Transverse colon (tissue), 4 donors: Measurements from ENCODE around the gene NUP133. TPM values are rescaled to one million over a fixed set of nuclear protein-coding genes. Genes with fewer than 3 reads are reported as not detected.

Experiments used
- DNase-seq: peaks from one replicate; pipeline ENCODE4 v3.0.0-alpha.2; 2019
- H3K27ac ChIP-seq, 4 donors: fragments of 200-600 bp; sonication (generic); 2 replicates each; pipeline ENCODE4 v1.5.1; 2016 to 2018; ENCODE audit warnings: inconsistent platforms in 4 of 4
- H3K27me3 ChIP-seq: fragments of 200-600 bp; sonication (generic); 2 replicates; pipeline ENCODE4 v1.5.1; 2017; ENCODE audit warnings: inconsistent platforms
- H3K36me3 ChIP-seq, 4 donors: fragments of 200-600 bp; sonication (generic); 2 replicates each; pipeline ENCODE4 v1.5.1; 2017 to 2019; ENCODE audit warnings: inconsistent platforms in 4 of 4
- H3K4me1 ChIP-seq, 4 donors: fragments of 200-600 bp; sonication (generic); 2 replicates each; pipeline ENCODE4 v1.5.1; 2017 to 2020; ENCODE audit warnings: inconsistent platforms in 4 of 4
- H3K4me3 ChIP-seq, 4 donors: fragments of 200-600 bp; sonication (generic); 1 replicate in 1 of 4; 2 replicates in 3 of 4; pipeline versions ENCODE4 v1.5.1 to v1.6.1; 2017 to 2019; ENCODE audit warnings: inconsistent platforms in 4 of 4
- H3K9me3 ChIP-seq, 2 donors: fragments of 200-600 bp; sonication (generic); 2 replicates each; pipeline ENCODE4 v1.5.1; 2017 to 2019; ENCODE audit warnings: inconsistent platforms in 2 of 2
- EP300 ChIP-seq: sonication (generic); formaldehyde crosslinking; IDR thresholded peaks from one replicate; pipeline ENCODE4 v1.6.1; 2017; ENCODE audit warnings: antibody characterized with exemption, low read depth
- POLR2A ChIP-seq: fragments of 450-650 bp; IDR thresholded peaks from one replicate; pipeline ENCODE4 v1.6.1; 2016; ENCODE audit warnings: antibody characterized with exemption, mild to moderate bottlenecking, moderate library complexity
- POLR2AphosphoS5 ChIP-seq, 3 donors: sonication (generic); formaldehyde crosslinking; IDR thresholded peaks; one replicate each; pipeline ENCODE4 v1.6.1; 2016; ENCODE audit warnings: antibody characterized with exemption in 3 of 3
- WGBS, 2 donors: methylation state at CpG; one replicate each; pipeline ENCODE4 v1.1.5; 2018; ENCODE audit warnings: low coverage in 1 of 2; 5-methylcytosine and 5-hydroxymethylcytosine counted together
- in situ Hi-C, 4 donors: fragments of 200-750 bp; cut with MboI; loops; one replicate each; pipeline versions ENCODE4 v1.15.0 to v1.15.1; 2017; ENCODE audit warnings: low sequenced_read_pairs in 3 of 4, low pct_ligation_motif_present in 1 of 4, low pct_unique_long_range_greater_than_20kb in 1 of 4
- intact Hi-C: fragments of 100-400 bp; cut with DNase I; formaldehyde crosslinking; loops from one replicate; pipeline ENCODE4 v1.15.1; 2023; ENCODE audit warnings: low total_unique reads
- total RNA-seq, 4 donors: library from RNA; depleted of rRNA; stranded (reverse); fragments of >200 nt; gene quantifications; one replicate each; pipeline ENCODE4 v1.1.0, GENCODE V29; 2016
- TF ChIP-seq, protein P1 (sequence below), 5 experiments: fragments of 200-600 bp in 3 of 5; fragments of 450-650 bp in 2 of 5; sonication (generic) in 3 of 5; IDR thresholded peaks; 1 replicate in 2 of 5; 2 replicates in 3 of 5; pipeline ENCODE4 v1.5.1; 2016 to 2017; ENCODE audit warnings: antibody characterized with exemption in 5 of 5, inconsistent platforms in 3 of 5, mild to moderate bottlenecking in 2 of 5, moderate library complexity in 1 of 5

Gene NUP133
- total RNA-seq, 4 donors from 2014 or later, result 14.6 to 118 (median 22.9) TPM

GRCh38 chr1:229428256-229428655 lies 79.9 kb downstream of the NUP133 start:
- Histone ChIP-seq H3K27me3 (peaks cover 88% of the 10 kb centered on the region), H3K36me3 (no peaks in the 10 kb centered on the region), H3K27ac (no peak overlapping the region), H3K9me3 (peaks cover 0 to 6% of the 10 kb centered on the region in 2 donors), H3K4me1 (peaks cover 10 to 24% (median 18%) of the 10 kb centered on the region in 4 donors), H3K4me3 (no peak overlapping the region)
- in situ Hi-C loops (no loop called here), intact Hi-C loops (no loop called here)
- DNase-seq, result no peak
- TF ChIP-seq POLR2A (no peak), POLR2AphosphoS5 (IDR thresholded peaks at IDR 0.05) (no peak), EP300 (no peak)
- TF ChIP-seq, protein P1, sequence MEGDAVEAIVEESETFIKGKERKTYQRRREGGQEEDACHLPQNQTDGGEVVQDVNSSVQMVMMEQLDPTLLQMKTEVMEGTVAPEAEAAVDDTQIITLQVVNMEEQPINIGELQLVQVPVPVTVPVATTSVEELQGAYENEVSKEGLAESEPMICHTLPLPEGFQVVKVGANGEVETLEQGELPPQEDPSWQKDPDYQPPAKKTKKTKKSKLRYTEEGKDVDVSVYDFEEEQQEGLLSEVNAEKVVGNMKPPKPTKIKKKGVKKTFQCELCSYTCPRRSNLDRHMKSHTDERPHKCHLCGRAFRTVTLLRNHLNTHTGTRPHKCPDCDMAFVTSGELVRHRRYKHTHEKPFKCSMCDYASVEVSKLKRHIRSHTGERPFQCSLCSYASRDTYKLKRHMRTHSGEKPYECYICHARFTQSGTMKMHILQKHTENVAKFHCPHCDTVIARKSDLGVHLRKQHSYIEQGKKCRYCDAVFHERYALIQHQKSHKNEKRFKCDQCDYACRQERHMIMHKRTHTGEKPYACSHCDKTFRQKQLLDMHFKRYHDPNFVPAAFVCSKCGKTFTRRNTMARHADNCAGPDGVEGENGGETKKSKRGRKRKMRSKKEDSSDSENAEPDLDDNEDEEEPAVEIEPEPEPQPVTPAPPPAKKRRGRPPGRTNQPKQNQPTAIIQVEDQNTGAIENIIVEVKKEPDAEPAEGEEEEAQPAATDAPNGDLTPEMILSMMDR (IDR thresholded peaks at IDR 0.05), result no peak
- 77% methylated on average over 3 of the region's 3 CpGs; no CpG with 5 or more reads in 1 of the 2 donors for WGBS, 2 donors

DNA sequence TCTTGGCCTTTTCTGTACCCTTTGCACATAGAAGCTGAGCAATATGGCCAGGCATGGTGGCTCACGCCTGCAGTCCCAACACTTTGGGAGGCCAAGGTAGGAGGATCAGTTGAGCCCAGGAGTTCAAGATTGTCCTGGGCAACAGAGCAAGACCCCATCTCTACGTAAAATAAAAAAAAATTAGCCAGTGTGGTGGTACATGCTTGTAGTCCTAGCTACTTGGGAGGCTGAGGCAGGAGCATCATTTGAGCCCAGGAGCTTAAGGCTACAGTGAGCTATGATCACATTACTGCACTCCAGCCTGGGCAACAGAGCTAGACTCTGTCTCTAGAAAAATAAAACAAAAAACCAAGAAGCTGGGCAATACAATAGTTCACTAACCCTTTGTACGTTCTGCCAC lies 80.6 kb downstream of the NUP133 start:
- 83 to 86% methylated on average over 2 to 3 of the region's 3 CpGs for WGBS, 2 donors
- no peak for TF ChIP-seq POLR2A
- TF ChIP-seq EP300, result no peak
- no peak for TF ChIP-seq POLR2AphosphoS5 (IDR thresholded peaks at IDR 0.05)
- TF ChIP-seq, protein P1 (IDR thresholded peaks at IDR 0.05), result no peak
- intact Hi-C loops (no loop called here), in situ Hi-C loops (no loop called here)
- Histone ChIP-seq H3K4me3 (no peak overlapping the region), H3K36me3 (no peaks in the 10 kb centered on the region), H3K4me1 (peaks cover 10 to 22% (median 16%) of the 10 kb centered on the region in 4 donors), H3K9me3 (peaks cover 0 to 6% of the 10 kb centered on the region in 2 donors), H3K27ac (no peak overlapping the region), H3K27me3 (peaks cover 87% of the 10 kb centered on the region)
- no peak for DNase-seq

DNA sequence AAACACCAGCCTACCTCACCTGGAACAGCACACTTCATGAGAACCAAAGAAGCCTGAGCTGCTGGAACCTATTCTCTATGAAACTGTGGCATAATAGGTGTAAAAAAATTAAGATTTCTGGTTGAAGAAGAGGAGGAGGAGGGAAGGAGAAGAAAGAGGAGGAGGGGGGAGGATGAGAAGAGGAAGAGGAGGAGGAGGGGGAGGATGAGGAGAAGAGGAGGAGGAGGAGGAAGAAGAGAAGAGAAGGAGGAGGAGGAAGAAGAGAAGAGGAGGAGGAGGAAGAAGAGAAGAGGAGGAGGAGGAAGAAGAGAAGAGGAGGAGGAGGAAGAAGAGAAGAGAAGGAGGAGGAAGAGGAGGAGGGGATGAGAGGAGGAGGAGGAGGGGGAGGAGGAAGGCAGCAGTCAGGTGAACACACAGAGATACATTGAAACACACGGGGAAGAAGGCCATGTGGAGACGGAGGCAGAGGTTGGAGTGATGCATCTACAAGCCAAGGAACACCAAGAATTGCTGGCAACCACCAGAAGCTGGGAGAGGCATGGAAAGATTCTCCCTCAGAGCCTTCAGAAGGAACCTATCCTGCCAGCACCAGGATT lies 82.5 kb downstream of the NUP133 start:
- WGBS, 2 donors, result 58 to 64% methylated on average over 2 of the region's 2 CpGs
- intact Hi-C loops (no loop called here), in situ Hi-C loops (no loop called here)
- Histone ChIP-seq H3K4me1 (peaks cover 0 to 3% (median under 1%) of the 10 kb centered on the region in 4 donors), H3K27ac (no peak overlapping the region), H3K9me3 (peaks cover 0 to 6% of the 10 kb centered on the region in 2 donors), H3K4me3 (no peak overlapping the region), H3K27me3 (peaks cover 68% of the 10 kb centered on the region), H3K36me3 (no peaks in the 10 kb centered on the region)
- TF ChIP-seq POLR2AphosphoS5 (IDR thresholded peaks at IDR 0.05) (no peak), EP300 (no peak), POLR2A (no peak)
- TF ChIP-seq, protein P1 (IDR thresholded peaks at IDR 0.05), result no peak
- DNase-seq, result no peak

DNA sequence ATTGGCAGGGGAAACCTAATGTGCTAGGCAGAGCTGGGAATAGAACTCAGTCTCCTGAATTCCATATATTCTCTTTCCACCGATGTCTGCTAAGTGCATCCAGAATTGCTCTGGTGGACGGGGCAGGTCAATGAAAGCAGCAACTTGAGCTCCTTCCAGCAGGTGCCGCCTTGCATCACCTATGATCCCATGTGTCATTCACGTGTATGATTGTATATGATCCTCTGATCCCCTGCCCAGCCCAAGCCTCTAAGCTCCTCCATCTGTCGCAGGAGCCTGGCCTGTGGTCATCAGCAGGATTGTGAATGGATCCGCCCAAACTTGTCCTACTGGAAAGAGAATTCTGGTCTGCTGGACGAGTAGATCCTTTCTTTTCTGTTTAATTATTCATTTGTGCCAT lies 87.4 kb downstream of the NUP133 start:
- in situ Hi-C loops (no loop called here), intact Hi-C loops (no loop called here)
- Histone ChIP-seq H3K27me3 (peaks cover 24% of the 10 kb centered on the region), H3K36me3 (no peaks in the 10 kb centered on the region), H3K27ac (no peak overlapping the region), H3K4me1 (no peaks in the 10 kb centered on the region), H3K4me3 (no peak overlapping the region), H3K9me3 (peaks cover 0 to 6% of the 10 kb centered on the region in 2 donors)
- TF ChIP-seq POLR2AphosphoS5 (IDR thresholded peaks at IDR 0.05) (no peak), EP300 (no peak), POLR2A (no peak)
- TF ChIP-seq, protein P1 (IDR thresholded peaks at IDR 0.05), result no peak
- 47 to 59% methylated on average over 6 to 7 of the region's 7 CpGs for WGBS, 2 donors
- DNase-seq, result no peak
